ENCODE measurements around the gene CDH10.

CDH10 gene

GRCh38 chr5:24630918-24631317 is 13.9 kb downstream of the CDH10 start:
- TF ChIP-seq, protein P1, sequence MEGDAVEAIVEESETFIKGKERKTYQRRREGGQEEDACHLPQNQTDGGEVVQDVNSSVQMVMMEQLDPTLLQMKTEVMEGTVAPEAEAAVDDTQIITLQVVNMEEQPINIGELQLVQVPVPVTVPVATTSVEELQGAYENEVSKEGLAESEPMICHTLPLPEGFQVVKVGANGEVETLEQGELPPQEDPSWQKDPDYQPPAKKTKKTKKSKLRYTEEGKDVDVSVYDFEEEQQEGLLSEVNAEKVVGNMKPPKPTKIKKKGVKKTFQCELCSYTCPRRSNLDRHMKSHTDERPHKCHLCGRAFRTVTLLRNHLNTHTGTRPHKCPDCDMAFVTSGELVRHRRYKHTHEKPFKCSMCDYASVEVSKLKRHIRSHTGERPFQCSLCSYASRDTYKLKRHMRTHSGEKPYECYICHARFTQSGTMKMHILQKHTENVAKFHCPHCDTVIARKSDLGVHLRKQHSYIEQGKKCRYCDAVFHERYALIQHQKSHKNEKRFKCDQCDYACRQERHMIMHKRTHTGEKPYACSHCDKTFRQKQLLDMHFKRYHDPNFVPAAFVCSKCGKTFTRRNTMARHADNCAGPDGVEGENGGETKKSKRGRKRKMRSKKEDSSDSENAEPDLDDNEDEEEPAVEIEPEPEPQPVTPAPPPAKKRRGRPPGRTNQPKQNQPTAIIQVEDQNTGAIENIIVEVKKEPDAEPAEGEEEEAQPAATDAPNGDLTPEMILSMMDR (conservative IDR thresholded peaks at IDR 0.05; ENCODE audit: low read depth, low read length), result no peak

DNA sequence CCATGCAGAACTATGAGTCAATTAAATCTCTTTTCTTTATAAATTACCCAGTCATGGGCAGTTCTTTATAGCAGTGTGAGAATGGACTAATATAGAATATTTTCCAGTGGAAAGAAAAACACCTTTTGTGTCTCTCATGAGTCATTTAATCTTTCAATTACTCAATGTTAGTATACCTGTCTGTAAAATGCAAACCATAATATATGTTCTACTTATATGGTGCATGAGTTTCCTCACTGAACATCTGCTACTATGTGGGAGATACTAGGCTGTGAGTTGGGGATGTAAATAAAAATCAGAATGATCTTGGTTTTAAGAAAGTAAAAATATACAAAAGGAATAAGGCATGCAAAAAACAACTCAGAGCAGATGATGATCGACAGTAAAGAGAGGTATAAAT is 15.0 kb downstream of the CDH10 start:
- no peak overlapping the region for H3K4me3 ChIP-seq (ENCODE audit: low read length)
- DNase-seq (ENCODE audit: low read depth), result no peak
- TF ChIP-seq, protein P1 (conservative IDR thresholded peaks at IDR 0.05; ENCODE audit: low read depth, low read length), result no peak

More at GRCh38 chr5:24630918-24631317, 13.9 kb downstream of the CDH10 start:
- no peak overlapping the region for H3K4me3 ChIP-seq (ENCODE audit: low read length)
- DNase-seq (ENCODE audit: low read depth), result no peak

- TF ChIP-seq, protein P1 (conservative IDR thresholded peaks at IDR 0.05; ENCODE audit: low read depth, low read length), result no peak
- DNase-seq (ENCODE audit: low read depth), result no peak
- no peak overlapping the region for H3K4me3 ChIP-seq (ENCODE audit: low read length)
These were observed 19.9 kb downstream of the CDH10 start for GRCh38 chr5:24624872-24625271.

GRCh38 chr5:24623624-24624023 is 21.2 kb downstream of the CDH10 start:
- DNase-seq (ENCODE audit: low read depth), result no peak
- H3K4me3 ChIP-seq (ENCODE audit: low read length), result no peak overlapping the region
- TF ChIP-seq, protein P1 (conservative IDR thresholded peaks at IDR 0.05; ENCODE audit: low read depth, low read length), result no peak

GRCh38 chr5:24623031-24623430 is 21.7 kb downstream of the CDH10 start:
- no peak for DNase-seq (ENCODE audit: low read depth)
- H3K4me3 ChIP-seq (ENCODE audit: low read length), result no peak overlapping the region
- TF ChIP-seq, protein P1 (conservative IDR thresholded peaks at IDR 0.05; ENCODE audit: low read depth, low read length), result no peak

DNA sequence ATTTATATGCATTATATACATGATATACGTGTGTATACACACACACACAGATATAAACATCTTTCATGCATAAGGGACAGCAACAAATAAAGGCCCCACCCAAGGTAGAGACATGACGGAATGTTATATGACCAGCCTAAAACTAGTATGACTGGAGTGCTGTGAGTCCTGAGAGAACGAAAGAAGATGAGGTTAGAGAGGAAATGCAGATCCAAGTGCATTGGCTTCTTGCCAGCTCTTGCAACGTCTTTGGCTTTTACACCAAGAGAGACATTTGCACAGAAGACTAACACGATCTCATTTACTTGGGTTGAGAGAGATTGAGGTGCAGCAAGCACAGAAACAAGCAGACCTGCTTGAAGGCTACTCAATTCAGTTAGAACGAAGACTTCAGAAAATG is 23.0 kb downstream of the CDH10 start:
- DNase-seq (ENCODE audit: low read depth), result no peak
- H3K4me3 ChIP-seq (ENCODE audit: low read length), result no peak overlapping the region
- TF ChIP-seq, protein P1 (conservative IDR thresholded peaks at IDR 0.05; ENCODE audit: low read depth, low read length), result no peak

DNA sequence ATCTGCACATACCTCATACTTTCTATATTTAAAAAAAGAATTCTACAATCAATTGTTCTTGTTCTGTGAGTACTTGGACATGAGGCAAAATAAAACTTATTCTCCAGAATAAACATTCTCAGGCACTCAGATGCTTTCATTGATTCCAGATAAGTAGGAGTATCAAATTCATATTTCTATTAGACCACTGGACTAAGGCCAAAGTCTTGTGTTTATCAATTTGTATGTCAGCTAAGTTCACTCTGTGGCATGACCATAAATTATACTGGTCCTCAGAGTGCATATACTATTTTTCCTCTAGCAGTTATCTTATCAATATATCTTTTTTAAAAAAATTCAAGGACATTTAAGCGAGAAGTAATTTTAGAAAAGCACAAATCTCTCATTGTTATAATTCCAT is 28.2 kb downstream of the CDH10 start:
- TF ChIP-seq, protein P1 (conservative IDR thresholded peaks at IDR 0.05; ENCODE audit: low read depth, low read length), result no peak
- DNase-seq (ENCODE audit: low read depth), result no peak
- no peak overlapping the region for H3K4me3 ChIP-seq (ENCODE audit: low read length)
